ENCODE results near the gene MST1. TPM values are rescaled to one million over a fixed set of nuclear protein-coding genes. Genes with fewer than 3 reads are reported as not detected.

The MST1 gene
- total RNA-seq, 3 donors from 2014 or later = 9.3 to 23.6 (median 21.2) TPM

GRCh38 chr3:49669352-49669751 lies 19.9 kb downstream of the MST1 start:
- no peak for TF ChIP-seq CTCF (IDR thresholded peaks at IDR 0.05)
- TF ChIP-seq POLR2A (IDR thresholded peaks at IDR 0.05) = no peak
- no peak for TF ChIP-seq POLR2AphosphoS5 (IDR thresholded peaks at IDR 0.05)
- H3K27ac ChIP-seq = no peak overlapping the region
- peaks cover 0 to 5% of the 10 kb centered on the region in 2 donors for H3K4me1 ChIP-seq
- no peaks in the 10 kb centered on the region for H3K9me3 ChIP-seq
- no peaks in the 10 kb centered on the region for H3K27me3 ChIP-seq
- H3K36me3 ChIP-seq = no peaks in the 10 kb centered on the region
- no peak overlapping the region for H3K4me3 ChIP-seq
- intact Hi-C loops (cut with DNase I; ENCODE audit: low total_unique reads) = no loop called here
- no peak for DNase-seq (ENCODE audit: low spot score in 2 of 2)

DNA sequence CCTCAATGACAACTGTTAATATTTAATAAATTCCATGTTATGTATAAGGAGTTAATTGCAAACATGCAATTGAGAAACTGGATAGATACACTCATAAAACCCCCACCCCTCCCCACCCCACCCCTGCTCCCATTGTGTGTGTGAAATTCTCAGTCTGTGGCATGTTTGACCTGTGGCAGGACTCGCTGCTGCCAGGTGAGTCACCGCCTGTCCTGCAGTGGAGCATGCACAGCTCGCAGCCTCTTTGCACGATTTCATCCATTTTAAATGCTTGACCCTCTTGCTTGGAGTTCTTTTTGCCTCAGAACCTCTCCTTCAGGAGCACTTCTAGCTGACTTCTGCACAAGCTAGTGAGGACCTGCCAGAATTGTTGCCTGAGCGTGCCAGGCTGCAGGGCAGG lies 20.4 kb downstream of the MST1 start:
- H3K4me1 ChIP-seq = peaks cover 0 to 5% of the 10 kb centered on the region in 2 donors
- intact Hi-C loops (cut with DNase I; ENCODE audit: low total_unique reads) = no loop called here
- no peak overlapping the region for H3K27ac ChIP-seq
- TF ChIP-seq POLR2A (IDR thresholded peaks at IDR 0.05) (no peak), POLR2AphosphoS5 (IDR thresholded peaks at IDR 0.05) (no peak), CTCF (IDR thresholded peaks at IDR 0.05) (no peak)
- no peaks in the 10 kb centered on the region for H3K36me3 ChIP-seq
- H3K27me3 ChIP-seq = no peaks in the 10 kb centered on the region
- no peak for DNase-seq (ENCODE audit: low spot score in 2 of 2)
- H3K4me3 ChIP-seq = no peak overlapping the region
- no peaks in the 10 kb centered on the region for H3K9me3 ChIP-seq

DNA sequence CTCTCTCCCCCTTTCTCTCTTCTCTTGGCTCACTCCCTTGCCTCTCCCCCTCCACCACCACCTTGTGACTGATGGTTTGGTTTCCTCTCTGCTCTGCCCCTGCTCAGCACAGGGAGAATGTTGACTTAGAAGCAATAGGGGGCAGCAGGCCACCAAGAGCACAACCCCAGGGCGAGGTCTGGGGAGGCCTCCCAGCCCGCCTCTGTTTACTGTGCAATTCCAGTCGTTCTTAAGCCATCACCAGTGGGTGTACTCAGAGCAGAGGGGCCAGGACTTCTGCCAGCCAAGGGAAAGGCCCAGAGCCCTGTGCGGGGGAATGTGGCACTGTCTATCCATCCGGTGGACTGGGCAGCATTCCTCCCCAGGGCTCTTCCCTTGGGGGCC lies 20.9 kb downstream of the MST1 start:
- TF ChIP-seq CTCF (IDR thresholded peaks at IDR 0.05) (no peak), POLR2A (IDR thresholded peaks at IDR 0.05) (no peak), POLR2AphosphoS5 (IDR thresholded peaks at IDR 0.05) (no peak)
- Histone ChIP-seq H3K9me3 (no peaks in the 10 kb centered on the region), H3K27me3 (no peaks in the 10 kb centered on the region), H3K36me3 (no peaks in the 10 kb centered on the region), H3K27ac (no peak overlapping the region), H3K4me1 (peaks cover 0 to 5% of the 10 kb centered on the region in 2 donors), H3K4me3 (no peak overlapping the region)
- DNase-seq (ENCODE audit: low spot score in 2 of 2) = no peak
- intact Hi-C loops (cut with DNase I; ENCODE audit: low total_unique reads) = no loop called here

- H3K4me3 ChIP-seq = no peak overlapping the region
- intact Hi-C loops (cut with DNase I; ENCODE audit: low total_unique reads) = no loop called here
Observed at GRCh38 chr3:49667701-49668413, 21.4 kb downstream of the MST1 start.

More at GRCh38 chr3:49667701-49668413, 21.4 kb downstream of the MST1 start:
- TF ChIP-seq CTCF (IDR thresholded peaks at IDR 0.05) (no peak), POLR2AphosphoS5 (IDR thresholded peaks at IDR 0.05) (no peak), POLR2A (IDR thresholded peaks at IDR 0.05) (no peak)
- Histone ChIP-seq H3K27me3 (no peaks in the 10 kb centered on the region), H3K9me3 (no peaks in the 10 kb centered on the region), H3K36me3 (no peaks in the 10 kb centered on the region), H3K4me1 (peaks cover 0 to 5% of the 10 kb centered on the region in 2 donors), H3K27ac (no peak overlapping the region)
- DNase-seq (ENCODE audit: low spot score in 2 of 2) = no peak

All from breast epithelium (tissue), 4 donors.